Esophagus mucosa (tissue), 1 donor: ENCODE results near the gene ZDHHC11B. TPM values are rescaled to one million over a fixed set of nuclear protein-coding genes. Genes with fewer than 3 reads are reported as not detected.
A peak's percentile ranks its signal among the peaks of the same experiment; 100 is the strongest.

ENCODE experiments used
- ATAC-seq: fragments of 200-7000 bp; cut with Tn5 transposase; one replicate; pipeline ENCODE4 v1.9.1; 2020
- total RNA-seq: library from RNA; stranded (reverse); gene quantifications from one replicate; pipeline ENCODE4 v1.2.4, GENCODE V29; 2023
- donor health status: DM: yes; HTN: yes; CAD: no.

ZDHHC11B gene
- total RNA-seq, 1 donor from 2014 or later = 7.0 TPM

DNA sequence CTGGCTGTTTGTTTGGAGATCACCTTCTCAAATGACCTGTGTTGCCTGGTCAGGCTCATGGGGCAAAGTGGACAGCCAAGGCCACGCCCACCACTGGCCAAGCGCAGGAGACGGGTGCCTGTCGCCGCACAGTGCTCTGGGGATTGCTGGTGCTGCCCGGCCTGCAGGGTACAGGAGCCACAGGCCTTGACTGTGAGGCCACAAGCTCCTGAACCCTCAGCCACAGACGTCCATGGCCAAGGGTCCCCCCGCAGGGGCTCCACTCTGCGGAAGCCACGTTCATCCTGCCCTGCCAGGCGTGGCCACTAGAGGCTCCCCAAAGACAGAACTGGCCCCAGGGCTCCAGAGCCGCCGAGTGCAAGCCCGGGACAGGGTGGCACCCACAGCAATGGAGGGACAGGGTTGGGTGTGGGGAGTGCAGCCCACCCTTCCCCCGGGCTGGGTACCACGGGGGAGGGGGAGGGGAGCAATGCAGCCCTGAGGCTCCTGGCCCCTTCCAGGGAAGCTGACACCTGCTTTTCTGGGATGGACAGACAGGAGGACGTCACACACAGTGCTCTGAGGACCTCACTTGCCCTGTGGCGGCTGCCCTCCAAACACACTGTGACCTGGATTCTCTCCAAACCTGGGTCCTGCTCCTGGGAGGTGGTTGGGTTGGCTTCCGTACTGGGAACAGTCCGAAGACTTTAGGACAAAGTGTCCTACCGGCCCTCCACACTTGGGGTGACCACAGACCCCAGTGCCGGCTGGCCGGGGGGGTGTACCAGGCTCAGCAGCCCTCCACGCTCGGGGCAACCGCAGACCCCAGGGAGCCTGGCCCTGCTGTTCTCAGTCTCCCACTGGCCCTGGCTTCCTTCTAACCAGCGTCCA, 112.8 kb downstream of the ZDHHC11B start:
- ATAC-seq = peak; percentile 73

DNA sequence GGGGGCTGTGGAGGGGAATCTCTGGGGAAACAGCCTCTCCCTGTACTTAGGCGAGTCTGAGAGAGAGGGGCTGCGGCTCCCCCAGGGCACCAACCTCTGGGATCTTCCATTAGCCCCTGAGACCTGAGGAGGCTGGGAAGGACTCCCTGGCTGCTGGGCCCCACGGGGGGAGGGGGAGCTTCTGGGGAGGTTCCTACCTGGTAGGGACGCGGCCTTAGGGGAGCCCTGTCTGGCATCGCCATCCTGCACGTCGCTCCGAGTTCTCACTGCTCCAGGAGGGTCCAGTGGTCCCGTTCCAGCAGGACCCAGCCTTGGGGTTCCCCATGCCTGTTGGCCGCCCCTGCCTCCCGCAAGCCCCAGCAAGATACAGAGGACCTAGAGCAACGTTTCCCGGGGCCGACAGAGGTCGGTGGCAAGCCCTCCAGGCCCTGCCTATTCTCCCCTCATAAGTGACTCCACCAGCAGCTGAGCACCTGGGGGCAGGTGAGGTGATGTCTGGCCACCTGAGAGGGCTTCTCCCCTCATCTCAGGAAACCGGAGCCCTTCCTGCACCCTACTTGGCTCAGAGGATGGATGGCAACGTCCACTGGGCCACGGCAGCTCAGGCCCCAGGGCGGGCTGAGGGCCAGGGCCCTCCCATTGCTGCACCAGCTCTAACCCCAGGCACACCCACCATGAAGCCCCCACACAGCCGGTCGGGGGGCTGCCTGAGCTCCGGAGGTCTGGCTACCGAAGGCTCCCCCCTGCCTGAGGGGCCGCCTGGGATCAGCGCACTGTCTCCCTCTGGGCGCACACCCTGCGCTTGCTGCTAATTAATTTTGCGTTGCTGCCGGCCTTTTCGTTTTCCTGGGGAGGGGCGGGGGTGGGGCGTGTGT, 113.9 kb downstream of the ZDHHC11B start:
- ATAC-seq = no peak

DNA sequence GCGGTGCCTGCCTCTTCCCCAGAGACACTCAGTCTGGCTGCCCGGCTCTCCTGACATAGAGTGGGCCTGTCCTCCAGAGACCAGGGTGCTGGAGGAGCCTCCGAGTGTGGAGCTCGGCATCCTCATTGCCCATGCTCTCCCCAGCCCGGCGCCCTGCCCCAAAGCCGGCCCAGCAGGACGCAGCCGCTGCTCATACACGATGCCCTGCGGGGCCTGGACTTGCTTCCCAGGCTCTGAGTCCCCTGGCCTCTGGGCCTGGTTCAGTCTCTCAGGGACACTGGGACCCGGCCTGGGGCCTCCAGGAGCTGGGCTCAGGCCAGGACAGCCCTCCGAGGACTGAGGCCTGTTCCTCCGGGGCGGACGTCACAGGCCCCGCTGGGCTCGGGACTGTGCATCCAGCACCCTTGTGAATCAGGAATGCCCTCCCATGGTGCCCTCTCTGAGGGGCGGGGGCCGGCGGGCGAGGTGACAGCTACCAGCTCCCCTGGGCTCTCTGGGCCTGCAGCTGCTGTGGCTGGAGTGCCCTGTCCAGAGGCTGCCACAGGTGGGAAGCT, 114.6 kb downstream of the ZDHHC11B start:
- no peak for ATAC-seq

DNA sequence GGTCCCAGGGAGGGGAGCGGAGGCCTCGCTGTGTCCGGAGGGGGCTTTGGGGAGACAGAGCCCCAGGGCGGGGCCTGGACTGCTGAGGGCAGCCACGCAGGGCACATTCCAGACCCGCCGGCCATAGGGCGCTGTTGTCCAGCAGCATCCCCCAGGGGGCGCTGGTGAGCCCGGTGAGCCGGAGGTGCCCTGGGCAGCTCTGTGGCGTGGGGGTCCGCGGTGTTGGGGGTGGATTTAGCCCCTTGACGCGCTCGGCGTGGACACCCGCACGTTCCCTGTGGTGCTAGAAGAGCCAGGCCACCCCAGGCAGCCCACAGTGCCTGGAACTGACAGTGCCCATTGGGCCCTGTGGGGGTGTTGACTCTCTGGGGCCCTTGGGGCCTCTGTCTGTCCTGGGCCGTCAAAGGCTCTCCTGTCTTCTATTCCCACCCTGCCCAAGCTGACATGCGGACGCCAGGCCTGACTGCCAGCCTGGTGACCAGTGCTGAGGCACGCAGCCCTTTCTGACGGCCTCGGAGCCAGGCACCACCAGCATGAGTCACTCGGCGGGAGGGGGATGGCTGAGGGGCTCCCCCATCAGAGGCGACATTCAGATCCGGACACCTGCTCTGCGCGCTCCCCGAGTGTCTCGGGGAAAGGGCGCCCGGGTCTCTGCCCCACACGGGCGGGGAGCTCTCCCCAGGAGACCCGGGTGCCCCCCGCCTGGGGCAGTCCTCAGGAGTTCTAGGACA, 115.3 kb downstream of the ZDHHC11B start:
- no peak for ATAC-seq

DNA sequence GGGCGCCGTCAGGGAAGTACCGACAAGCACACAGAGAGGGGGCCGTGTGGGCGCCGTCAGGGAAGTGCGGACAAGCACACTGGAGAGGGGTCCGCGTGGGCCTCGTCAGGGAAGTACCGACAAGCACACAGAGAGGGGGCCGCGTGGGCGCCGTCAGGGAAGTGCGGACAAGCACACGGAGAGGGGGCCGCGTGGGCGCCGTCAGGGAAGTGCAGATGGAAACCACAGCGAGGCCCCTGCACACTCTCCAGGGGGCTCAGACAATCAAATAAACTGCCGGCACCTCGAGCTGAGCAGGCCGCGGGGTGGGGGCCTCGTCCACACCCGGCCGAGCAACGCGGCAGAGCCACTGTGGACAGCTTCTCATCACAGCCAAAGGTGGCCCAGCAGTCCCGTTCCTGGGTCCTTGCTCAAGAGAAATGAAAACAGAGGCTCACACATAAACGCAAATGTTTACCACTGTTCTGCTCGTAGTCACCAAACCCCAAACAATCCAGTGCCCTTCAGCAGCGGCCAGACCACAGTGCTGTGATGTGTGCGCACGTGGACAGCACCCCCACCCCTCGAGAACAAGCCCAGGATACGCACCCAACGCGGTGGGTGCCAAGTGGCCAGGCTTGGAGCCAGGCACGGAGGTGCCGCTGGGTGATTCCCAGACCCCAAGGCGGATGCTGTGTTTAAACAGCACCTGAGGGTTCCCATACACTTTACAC, 116.1 kb downstream of the ZDHHC11B start:
- ATAC-seq = no peak

DNA sequence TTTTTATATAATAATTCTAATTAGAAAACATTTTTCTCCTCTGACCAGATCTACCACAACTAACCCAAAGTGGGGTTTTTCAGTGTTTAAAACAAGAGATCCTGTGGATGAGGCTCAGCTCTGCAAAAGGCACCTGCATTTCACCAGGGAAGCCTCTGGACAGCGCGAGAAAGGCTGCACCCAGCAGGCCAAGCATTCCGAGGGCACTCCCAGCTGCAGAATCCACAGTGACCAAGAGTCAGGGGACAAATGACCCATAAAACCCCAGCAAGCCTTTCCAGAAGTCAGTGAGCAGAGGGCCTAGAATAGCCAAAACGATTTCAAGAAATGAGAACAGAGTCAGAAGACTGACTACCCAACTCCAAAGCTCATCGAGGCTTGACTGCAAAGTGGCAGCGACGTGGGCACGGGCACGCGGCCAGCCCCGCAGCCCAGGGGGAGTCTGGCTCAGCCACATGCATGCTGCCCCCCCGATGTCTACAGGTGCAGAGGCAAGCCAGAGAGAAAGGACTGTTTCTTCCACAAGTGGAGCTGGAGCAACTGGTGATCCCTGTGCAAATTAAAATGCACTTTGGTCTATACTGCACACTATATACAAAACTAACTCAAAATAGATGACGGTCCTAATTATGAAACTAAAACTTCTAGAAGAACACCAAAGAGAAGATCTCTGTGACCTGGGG, 117.6 kb downstream of the ZDHHC11B start:
- no peak for ATAC-seq

DNA sequence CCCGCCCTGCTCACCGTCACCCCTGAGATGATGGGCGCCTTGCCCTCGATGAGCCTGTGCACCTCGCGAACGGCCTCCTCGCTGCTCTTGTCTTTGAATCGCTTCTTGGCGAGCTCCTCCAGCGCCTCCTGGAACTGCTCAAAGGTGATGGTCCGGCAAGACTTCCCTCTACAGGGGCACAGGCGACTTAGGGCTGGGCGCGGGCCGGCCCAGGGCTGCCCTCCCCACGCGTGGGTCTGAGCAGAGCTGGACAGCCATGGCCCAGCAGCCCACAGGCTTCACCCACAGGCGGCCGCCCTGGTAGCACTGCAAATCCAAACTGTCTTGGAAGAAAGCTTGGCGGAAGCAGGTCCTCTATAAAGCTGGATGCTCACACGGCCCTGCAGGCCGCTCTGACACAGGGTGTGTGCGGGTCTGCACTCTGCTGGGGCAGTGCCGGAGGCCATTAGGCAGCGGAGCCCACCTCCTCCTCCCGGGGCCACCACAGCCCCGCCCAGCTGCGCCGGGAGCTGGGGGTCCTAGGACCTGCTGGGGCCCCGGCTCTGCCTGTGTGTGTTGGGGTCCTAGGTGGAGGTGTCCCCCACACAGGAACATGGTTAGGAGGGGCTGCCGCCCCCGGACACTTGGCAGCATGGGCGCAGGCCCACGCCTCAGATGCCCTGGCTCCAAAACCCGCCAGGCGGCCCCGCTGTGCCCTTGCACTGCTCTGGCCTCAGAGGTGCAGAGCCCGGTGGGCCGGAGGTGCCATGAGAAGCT, 118.4 kb downstream of the ZDHHC11B start:
- ATAC-seq = no peak

DNA sequence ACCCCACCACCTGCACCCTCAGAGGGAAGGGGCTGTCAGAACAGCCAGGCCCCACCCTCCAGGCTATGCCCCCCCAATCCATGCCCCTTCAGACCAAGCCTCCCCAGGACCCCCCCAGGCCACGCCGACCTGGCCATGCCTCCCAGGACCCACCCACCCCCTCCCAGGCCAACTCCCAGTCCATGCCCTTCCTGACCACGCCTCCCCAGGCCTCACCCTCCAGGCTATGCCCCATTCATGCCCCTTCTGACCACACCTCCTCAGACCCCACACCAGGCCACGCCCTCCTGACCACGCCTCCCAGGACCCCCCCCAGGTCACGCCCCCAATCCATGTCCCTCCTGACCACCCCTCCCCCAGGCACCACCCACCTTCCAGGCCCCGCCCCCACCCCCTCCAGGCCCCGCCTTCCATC, 119.0 kb downstream of the ZDHHC11B start:
- ATAC-seq = no peak

DNA sequence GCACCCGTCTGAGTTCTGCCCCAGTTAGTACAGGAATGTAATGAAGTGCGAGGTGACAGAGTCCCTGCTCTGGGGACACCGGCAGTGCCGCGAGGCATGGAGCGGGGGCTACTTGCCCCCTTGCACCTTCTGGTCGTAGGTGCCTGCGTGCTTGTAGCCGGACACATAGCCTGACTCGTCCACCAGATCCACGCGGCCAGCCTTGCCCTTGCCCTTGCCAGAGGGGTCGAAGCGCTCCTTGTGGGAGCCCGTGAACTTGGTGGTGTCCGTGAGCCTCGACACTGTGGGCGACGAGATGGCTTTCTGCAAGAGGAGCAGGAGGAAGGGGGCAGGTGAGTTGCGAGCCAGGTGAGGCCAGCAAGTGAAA, 119.6 kb downstream of the ZDHHC11B start:
- no peak for ATAC-seq

DNA sequence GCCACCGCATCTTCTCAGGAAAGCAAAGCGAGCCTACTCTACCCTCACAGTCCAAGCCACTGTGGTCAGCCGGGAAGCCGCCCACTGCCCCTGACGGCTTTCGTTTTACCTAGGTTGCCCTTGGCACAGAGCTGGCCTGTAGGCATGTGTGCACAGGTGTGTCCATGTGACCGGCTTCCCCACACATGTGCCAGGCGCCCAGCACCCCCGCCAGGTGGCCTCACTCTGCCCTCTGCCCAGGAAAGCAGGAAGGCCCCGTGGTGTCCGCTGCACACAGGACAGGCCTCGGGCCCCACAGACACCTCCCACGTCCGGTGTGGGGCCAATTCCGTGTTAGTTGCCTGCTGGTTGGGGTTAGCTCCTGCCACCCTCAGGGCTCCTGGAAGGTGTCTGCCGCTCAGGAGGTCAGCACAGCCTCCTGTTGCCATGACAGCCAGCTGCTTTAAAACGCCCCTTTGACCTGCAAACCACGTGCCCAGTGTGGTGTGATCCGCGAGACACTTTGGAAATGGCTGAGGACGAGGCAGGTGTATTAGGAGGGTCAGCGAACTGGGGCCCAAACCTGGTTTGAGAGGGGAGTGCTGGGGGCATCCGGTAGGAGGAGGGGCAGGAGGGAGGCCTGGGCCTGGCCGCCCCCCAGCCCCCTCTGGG, 120.1 kb downstream of the ZDHHC11B start:
- peak; percentile 34 for ATAC-seq

DNA sequence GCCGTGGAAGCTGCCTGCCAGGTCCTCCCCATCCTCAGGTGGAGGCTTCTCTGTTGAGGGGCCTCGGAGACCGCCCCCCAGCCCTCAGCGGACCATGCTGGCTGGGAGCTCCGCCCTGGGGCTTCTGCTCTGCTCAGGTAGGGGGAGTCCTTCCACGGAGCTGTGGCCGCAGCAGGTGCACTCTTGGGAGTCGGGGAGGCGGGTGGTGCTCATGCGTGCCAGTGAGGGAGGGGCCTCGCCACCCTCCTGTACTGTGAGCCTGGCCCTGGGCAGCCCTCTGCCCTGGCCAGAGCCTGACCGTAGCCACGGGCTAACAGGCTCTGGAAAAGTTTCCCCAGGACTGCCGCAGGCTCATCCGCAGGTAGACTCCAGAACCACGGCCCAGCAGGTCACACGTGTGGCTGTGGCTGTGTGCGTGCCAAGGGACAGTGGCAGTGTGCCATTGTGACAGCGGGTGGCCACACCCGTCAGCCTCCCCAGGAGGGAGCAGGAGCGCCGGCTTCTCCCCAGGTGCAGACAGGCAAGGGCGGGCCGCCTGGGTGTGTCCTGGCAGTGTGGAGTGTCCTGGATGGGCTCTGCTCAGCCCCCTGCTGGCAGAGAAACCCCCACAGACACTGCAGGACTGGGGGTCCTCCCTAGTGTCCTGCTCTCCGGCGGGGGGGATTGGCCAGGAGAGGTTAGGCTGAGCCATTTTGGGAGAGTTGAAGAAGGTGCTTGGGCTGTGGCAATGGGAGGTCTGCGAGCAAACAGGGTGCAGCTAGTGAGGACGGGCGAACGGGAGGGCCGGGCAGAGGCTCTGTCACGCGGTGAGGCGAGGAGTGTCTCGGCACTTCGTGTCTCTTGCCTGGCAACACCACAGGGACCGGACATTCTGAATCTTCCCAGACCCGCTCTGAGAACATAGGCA, 120.8 kb downstream of the ZDHHC11B start:
- peak; percentile 78 for ATAC-seq

DNA sequence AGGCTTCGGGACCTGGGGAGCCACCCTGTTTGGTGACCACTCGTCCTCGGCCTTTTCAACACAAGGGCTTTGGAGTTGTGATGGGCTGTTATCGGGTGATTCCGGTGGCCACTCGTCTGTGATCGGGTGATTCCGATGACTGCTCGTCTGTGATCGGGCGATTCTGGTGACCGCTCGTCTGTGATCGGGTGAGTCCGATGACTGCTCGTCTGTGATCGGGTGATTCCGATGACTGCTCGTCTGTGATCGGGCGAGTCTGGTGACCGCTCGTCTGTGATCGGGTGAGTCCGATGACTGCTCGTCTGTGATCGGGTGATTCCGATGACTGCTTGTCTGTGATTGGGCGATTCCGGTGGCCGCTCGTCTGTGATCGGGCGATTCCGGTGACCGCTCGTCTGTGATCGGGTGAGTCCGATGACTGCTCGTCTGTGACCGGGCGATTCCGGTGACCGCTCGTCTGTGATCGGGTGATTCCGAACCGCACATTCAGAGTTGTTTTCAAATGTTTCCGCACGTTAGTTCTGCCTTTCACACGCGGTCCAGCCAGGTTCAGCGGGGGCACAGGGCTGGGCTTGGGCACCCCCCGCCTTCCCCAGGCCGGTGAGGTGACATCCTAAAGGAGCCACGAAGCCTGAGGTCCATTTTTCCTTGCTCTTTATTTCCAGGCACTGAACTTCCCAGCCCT, 121.6 kb downstream of the ZDHHC11B start:
- no peak for ATAC-seq

DNA sequence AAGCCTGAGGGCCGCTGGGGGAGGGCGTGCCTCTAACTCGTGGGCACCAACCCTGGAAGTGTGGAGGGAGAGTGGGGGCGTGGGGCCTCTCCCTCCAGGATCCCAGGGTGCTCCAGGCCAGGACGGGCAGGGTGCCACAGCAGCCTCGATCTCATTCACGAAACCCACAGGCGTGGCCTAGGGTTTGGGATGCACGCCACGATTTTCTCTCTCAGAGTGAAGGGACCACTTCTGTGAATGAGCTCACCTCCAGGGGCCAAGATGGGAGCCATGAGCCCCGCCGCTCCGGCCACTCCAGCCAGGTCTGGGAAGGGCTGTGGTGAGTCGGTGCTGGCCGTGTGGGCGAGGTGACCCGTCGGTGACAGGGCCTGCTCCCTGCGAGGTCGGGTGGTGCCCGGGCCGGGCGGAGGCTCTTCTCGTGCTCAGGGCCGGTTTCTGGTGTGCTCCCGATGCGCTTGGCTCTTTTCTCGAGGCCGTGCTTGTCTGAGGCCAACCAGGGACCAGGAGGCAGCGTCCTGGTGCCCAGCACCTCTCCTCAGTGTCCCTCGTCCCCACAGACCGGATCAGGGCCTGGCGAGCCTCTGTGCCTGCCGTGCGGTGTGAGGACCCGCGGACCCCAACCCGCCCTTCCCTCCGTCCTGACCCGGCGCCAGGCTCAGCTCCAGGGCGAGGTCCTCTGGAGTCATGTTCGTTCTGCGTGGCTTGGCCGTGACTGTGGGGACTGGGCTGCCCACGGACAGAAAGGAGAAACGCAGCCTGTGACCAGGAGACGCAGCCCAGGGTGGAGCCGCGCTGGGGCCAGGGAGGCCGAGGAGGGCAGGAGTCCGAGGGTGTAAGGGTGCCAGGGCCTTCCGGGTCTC, 122.4 kb downstream of the ZDHHC11B start:
- ATAC-seq = no peak

DNA sequence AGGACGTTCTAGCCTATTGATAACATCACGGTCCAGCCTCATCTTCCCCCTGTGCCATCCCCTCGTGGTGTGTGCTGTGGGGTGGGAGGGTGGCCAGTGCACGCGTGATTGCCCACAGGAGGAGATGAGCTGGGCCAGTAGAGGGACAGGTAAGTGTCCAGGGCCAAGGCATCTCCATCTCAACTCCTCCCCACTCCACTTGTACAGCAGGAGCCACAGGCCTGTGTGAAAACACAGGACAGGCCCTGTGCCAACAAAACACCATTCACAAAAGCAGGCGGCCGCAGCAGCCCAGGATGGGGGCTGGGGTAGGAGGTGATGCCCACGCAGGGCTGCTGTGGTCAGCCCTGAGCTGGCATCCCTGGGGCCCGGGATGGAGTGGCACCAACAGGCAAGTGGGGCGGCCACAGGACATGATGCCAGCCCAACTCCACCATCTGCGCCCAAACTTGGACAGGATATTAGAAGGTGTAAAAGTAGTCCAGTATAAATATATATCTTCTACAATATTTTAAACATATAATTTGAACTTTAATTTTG, 124.0 kb downstream of the ZDHHC11B start:
- ATAC-seq = no peak
